GM18499 (cell line): ENCODE results near the gene SLC9C1.

Experiments
- ATAC-seq: cut with Tn5 transposase; IDR thresholded peaks from one replicate; pipeline ENCODE4 v1.9.1; 2021; ENCODE audit warnings: moderate number of reproducible peaks; ENCODE audit not compliant: insufficient read depth, unreplicated experiment

Gene SLC9C1

DNA sequence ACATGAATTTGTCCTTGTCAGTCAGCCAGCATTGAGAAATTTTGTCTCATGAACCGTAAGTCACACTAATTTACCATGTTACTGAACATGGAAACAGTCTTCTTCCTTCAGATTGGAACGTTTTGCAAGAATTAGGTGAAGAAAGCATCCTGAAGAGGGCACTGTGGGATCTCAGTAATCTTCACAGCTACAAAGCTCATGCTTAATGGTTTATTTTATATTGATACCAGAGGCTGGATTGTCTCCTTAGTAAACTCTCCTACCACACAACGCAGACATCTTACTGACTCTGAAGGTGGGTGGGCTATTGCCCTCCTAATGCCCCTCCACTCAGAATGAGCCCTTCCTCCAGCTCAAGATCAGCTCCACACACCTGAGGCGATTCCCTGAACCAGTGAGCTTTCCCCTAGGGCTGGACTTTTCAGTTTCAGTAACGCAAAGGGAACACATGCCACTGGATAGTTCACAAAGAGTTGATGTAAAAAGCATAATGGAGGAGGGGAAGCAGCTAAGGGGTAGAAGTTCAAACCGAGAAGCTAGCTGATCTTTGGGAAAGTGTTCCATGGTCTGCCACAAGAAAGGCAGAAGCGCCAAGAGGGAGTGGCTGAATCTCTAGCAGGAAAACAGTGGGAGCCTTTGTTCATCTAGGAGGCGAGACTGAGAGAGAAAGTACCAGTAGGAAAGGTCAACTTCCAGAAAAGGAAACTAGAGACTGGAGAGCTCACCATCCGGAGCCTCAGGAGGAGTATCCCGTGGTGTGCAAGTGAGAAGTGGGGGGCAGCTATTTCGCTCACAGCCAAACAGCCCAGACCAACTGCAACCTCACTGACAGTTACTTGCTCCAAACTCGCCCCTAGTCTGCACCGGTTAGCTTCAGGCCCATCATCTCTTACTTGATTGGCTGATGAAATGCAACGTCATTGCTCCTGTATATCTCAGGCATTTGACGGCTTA lies at the start of gene SLC9C1:
Gene SLC9C1 (minus strand): TSS at position 849 of the 954 bp plus-strand sequence. CDS start 7,425 bp downstream, outside the sequence.
- no peak for ATAC-seq

DNA sequence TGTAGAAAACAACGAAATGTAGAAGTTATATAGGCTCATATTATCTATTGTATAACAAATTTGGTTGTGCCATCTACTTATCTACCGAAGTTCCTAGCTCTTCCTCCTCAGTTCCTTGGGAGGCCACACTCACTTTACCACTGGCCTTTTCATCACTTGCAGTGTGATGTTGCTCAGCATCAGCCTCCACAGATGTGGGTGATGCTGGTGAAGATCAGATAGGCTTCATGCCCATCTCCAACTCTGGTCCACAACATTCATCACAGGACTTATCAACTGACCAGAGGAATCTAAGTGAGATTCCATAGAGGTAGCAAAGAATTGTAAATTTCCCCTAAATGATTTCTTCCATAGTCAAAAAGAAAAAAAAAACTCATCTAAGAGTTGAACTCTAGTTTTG lies 47.4 kb upstream of the SLC9C1 start:
- ATAC-seq = no peak

DNA sequence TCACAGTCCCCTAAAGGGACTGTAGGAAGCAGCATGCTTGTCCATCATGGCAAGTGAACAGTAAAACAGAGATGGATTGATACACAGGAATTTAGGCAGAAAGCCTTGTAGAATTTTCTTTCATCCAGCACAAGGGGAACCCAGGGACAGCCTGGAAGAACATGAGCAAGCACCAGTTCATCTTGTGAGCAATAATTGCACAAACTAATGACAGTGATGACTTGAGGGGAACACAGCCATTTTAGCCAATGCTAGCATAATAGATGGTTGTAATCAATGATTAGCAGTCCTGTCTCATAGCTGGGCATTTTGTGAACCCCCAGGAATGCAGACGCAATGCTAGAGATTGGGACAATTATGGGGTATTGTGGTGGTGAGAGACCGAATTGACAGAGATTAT lies 45.6 kb upstream of the SLC9C1 start:
- ATAC-seq = no peak

DNA sequence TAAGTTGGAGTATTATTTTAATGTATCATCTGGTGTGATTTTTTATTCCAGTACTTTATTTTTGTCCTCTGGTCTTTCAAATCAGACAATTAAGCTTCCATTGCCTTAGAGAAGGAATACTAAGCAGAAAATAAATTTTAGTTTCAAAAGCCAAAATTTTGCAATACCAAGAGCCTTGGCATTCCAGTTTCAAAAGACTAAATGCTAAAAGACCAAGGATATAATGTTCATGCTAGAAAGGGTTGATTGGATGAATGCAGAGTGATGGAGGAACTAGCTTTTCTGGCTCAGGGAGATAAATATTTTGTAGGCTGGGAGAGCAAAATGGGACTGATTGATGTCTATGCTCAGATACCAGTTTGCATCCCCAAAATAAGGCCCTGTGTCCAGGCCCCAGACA lies 45.1 kb upstream of the SLC9C1 start:
- no peak for ATAC-seq

DNA sequence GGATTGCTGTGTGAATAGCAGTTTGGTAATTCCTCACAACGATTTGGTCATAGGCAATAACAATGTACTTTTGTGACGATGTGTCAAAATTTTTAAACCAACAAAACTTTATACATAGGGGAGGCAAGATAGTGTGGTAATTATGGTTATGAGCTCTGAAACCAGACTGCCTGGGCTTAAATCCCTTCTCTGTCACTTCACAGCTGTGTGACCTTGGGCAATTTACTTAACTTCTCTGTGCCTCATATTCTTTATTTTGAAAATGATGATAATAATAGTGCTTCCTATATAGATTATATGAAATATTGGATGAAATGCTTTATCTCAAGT lies 44.7 kb upstream of the SLC9C1 start:
- ATAC-seq = no peak

DNA sequence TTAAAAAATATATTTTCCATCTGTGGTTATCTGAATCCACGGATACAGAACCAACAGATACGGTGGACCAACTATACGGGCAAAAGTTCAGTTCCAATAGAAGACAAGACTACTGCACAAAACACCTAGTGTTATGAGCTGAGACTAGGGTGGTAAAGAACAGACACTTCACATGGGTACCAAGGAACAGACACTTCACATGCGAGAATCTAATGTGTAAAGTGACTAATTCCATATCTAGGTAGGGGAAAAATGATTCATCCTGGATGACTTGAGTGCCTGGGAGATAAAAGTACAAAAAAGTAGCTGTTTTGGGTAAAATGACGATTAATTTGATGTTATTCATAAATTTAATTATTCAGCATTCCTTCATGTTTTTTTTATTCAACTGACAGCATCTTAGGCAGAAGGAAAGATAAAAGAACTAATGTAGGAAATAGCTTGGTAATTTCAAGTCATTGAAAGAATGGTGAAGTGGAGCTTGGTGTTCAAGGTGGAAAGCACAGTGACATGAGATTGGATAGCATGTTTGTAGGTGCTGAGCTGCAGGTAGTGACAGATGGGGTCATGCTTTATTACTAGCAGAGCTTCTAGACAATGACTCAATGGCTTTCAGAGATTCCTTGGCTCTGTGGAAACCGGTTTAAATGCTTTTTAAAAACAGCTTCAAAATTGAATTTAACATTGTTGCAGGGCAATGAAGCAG lies 44.2 kb upstream of the SLC9C1 start:
- no peak for ATAC-seq

DNA sequence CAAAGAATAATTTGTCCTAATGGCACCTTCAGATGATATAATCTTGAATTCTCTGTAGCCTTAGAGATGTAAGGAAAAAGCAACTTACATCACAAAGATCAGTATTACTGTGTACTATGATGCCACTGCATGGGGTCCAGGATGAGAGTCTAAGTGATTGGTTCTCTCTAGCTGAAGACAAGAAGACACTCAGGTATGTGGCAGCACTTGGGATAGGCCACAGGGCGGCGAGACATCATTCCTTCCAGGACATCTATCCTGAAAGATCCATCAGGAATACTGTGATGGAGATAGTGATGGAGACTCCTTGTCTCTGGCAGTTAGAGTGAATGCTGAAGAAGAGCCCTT lies 41.4 kb upstream of the SLC9C1 start:
- ATAC-seq = no peak

DNA sequence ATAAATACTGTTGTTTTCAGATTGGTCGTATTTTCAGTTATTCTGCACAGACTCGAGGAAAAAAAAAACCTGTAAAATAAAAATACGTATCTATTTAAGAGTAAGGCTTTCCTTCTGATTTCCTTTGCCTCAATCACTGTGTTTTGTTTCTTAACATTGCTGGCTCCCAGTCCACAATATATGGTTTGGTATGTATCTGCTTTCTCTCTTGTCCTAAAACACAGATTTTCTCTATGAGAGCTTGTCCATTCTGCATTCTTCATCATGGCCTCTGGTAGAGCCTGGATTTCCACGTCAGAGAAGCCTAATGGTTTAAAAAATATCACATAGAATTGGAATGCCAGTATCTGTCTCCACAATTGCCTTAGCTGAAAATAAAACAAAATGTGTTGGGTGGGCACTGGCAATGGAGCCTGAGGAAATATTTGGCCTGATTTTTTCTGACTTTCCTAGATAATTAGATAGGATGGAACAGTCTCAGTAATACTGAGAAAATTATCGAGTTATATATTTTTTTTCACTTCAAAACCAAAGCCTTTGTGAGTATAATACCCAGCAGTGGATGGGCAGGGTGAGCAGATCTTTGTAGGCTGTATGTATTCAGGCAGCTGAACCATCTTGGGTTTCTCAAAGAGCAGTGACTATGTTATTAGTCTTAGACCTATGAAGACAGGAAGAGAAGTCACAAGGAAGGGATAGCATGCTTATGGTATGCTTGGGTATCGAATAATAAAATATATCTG lies 40.8 kb upstream of the SLC9C1 start:
- ATAC-seq = no peak

DNA sequence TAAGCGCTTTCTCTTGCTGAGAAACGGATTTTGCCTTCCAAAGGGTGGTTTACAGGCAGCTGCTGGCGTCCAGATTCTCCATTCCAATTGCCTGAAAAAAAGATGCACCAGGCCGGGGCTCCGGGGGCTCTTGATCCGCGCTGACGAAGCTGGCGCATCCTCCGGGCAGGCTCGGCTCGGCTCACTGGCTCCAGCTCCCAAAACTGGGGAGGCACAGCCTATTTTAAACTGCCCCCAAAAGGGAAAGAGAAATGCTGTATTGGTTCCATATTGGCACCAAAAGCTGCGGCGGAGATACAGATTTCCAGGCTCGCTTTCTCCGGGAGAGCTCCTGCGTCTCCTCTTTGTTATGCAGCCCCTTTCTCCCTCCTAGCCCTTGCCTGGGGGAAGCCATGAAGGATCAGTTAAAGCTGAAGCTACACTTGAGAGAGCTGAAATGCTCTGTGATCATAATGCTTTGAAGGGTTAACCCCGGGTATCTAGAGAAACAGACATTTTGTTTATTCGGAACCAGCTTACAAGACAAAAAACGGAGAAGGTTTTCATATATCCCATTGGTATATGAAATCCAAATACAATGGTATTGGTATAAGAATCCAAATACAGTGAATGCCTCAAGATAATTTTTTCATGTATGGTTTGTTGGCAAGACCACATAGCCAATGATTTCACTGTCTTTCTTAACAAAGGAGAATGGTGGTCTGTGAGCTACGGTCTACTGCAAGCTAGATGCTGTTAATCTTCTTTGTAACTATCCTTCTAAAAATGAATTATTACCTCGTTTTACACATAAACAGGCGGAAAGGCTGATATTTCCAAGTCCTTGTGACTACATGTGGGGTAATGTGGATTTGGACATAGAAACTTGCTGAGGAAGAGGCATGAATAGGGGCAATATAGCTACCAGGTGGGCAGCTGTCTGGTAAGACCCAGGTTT lies 39.6 kb upstream of the SLC9C1 start:
- no peak for ATAC-seq

DNA sequence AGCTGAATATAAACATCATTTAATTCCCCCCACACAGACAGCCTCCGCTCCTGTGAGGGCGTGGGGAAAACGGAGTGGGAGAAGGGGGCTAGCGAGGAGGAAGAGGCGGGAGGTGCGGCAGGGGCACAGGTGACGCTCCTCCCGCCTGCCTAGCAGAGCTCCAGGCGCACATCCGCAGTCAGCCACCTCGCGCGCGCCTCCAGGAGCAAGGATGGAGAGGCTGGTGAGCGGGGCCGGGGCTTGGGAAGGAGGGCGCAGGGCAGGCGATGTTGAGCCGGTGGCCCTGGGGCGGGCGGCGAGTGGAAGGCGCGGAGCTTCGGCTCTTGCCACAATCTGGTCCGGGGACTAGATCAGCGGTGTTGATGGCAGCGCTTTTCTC lies 39.0 kb upstream of the SLC9C1 start, which contains the start of gene CD200:
Gene CD200 (plus strand): TSS at position 155 of the 379 bp plus-strand sequence. CDS start 57 bp downstream, at position 212.
- ATAC-seq = no peak

DNA sequence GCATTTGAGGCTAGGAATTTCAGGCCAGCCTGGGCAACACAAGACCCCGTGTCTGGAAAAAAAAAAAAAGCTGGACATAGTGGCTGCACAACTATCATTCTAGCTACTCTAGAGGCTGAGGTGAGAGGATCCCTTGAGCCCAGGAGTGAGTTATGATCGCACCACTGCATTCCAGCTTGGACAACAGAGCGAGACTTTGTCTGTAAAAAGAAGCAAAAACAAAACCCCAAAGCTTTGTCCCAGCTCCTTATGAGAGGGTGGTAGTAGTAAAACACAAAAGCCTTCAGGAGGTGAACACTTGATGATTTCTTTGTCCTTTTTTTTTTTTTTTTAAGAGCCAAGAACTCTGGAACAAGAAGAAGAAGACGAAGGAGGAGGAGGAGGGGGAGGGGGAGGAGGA lies 37.8 kb upstream of the SLC9C1 start:
- ATAC-seq = no peak

DNA sequence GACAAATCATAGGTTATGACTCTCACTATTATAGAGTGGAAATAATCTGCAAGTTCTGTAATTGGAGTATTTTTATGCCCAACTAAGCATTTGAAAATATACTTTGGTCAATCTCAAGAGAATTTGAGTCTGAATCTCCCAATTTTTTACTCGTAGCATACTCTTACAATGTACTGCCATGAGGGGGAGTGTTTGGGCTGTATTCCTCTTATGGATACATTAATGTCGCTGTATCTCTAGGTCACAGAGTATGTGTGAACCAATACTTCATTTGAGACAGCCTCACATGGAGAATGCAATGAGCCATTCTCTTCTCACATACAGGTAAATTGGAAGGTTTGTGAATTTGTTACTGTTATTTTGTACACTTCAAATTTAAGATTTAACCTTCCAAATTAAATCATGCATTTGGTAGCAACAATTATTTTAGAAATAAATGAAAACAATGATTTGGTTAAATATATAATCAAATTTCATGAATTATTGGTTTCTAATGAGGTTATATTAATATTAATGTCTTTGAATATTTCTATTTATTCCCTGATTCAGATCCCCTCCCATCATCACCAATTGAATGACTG lies 33.4 kb upstream of the SLC9C1 start:
- ATAC-seq = peak; percentile 86

DNA sequence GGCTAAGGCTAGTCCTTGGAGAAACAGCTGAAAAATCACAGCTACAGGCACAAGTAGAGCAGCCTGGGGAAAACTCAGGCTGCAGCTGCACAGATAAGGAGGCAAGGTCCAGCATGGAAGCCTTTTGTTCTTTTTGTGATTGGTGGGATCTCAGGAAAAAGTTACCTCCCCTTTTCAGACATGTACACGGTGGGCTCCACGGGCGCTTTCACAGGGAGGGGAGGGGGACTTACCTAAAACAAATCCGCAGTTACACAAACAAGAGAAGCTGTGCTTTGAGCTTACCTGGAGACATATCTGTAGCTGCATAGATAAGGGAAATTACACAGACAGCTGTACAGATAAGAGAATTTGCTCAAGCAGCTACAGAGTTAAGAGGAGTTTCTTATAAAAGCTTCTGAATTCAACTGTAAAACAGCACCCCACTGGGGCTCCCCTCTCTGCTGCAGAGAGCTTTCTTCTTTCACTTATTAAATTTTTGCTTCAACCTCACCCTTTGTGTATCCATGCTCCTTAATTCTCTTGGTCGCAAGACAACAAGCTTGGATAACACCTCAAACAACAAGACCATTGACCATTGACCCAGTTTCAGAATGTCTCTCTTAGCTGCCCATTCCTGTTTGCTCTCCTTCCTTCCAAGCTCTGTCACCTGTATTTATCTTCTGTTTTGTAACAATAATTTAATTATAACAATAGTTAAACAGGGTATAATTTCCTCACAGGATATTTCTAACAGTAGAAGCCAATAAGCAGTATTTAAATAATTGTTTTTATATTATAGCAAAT lies 28.0 kb upstream of the SLC9C1 start:
- ATAC-seq = no peak

DNA sequence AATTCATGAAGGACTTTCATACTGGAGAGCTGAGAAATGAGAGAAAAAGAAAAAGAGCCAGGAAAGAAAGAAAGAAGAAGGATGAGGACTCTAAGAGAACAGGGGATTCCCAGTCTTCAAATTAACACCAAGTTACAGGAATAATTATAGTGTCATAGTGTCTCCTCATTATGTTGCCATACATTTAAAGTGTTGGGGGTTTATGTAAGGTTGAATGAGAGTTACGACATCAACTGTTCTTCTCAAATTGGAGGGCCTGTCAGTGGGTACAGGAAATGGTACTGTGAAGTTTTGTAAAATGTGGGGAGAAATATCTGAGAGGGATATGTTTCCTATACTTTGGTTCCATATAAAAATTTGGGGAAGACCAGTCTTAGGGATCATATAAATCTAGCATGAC lies 26.7 kb upstream of the SLC9C1 start:
- ATAC-seq = no peak

DNA sequence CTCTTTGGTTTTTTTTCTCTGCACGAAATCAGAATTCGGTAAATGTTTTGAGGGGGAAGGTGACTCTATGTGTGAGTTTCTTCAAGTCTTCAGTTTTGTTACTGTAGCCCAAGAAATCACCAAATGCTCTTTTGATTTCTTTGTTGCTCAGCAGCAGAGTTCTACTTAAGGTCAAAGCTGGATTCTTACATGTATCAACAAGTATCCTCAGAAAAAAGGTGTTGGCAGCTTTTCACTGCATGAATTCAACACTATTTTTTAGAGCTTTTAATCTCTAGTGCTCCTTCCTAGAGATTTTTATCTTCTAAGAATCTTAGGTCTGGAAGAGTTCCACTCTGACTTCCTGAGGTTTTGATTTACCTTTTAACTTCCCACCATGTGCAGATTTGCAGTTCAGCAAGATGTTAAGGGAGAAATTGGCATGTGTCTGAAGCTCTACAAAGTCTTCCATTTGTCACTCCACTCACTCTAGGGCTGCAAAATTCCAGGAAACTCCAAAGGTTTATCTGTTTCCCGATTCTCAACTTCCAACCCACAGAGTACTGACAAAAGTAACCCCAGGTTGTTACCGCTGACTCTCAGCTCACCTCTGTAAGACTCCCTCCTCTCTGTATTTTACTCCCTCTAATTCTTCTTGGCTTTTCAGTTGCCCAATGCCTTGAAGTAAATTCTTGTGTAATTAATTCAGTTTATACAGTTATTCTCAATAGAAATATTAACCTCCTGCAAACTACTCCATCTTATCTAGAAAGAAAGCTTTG lies 25.7 kb upstream of the SLC9C1 start:
- ATAC-seq = no peak

DNA sequence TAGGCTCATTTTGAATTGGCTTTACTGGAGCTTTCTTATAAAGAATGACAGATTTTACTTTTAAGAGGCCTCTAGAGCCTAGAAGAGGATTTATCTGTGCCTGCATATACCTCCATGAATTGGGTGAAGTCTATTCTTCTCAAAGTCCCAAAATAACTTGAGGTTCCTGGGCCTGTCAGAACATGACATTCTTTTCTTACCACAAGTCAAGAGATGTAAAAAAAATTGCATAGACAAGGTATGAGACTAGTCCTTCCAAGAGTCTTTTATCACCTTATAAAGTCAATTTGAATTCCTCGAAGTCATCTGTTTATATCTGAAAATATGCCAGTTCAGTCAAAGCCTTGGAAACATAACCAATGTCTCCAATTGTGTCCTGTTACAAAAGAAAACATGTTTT lies 21.8 kb upstream of the SLC9C1 start:
- ATAC-seq = no peak

DNA sequence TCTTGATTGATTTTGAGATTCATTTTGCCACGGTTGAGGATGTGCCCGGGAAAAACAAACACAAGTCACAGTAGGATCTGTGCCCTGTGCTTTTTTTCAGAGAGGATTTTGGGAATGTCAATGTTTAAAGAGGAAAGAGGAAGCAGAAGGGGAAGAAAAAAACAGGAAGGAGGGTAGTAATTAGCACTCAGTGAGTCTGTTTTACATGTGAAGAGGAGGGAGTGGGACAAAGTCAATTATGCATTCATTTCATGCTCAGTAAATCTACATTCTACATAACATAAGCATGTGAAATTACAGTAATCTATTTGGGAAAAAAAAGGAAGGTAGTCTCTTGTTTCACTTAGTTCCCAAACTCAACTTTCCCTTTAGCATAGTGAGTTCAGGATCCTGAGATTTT lies 20.6 kb upstream of the SLC9C1 start:
- ATAC-seq = no peak
